T-helper 17 cell (primary cell): ENCODE results near the gene KRTAP21-1. TPM values are rescaled to one million over a fixed set of nuclear protein-coding genes. Genes with fewer than 3 reads are reported as not detected.
A peak's percentile ranks its signal among the peaks of the same experiment; 100 is the strongest.

Source experiments
- ATAC-seq: fragments of 150-1000 bp; cut with Tn5 transposase; 2 replicates; pipeline ENCODE4 v1.10.0; 2021; ENCODE audit warnings: mild to moderate bottlenecking, moderate library complexity
- DNase-seq, 3 donors: peaks; one replicate each; pipeline versions ENCODE4 v3.0.0 to v3.0.0-alpha.2; 2020 to 2021
- H3K9me3 ChIP-seq: one replicate; pipeline ENCODE4 v1.7.0; 2013; ENCODE audit warnings: low read length, mild to moderate bottlenecking; ENCODE audit not compliant: control insufficient read depth, poor library complexity, severe bottlenecking
- H3K27ac Mint-ChIP-seq: one replicate; pipeline ENCODE4 v1.8.0; 2022; ENCODE audit warnings: mild to moderate bottlenecking, moderate library complexity, mixed read lengths
- H3K27me3 Mint-ChIP-seq: one replicate; pipeline ENCODE4 v1.8.0; 2022; ENCODE audit warnings: mixed read lengths
- H3K36me3 Mint-ChIP-seq: one replicate; pipeline ENCODE4 v1.8.0; 2022; ENCODE audit warnings: low read depth, mixed read lengths
- H3K4me1 Mint-ChIP-seq: one replicate; pipeline ENCODE4 v1.8.0; 2022; ENCODE audit warnings: mild to moderate bottlenecking, mixed read lengths
- H3K4me3 Mint-ChIP-seq: one replicate; pipeline ENCODE4 v1.8.0; 2022; ENCODE audit warnings: mild to moderate bottlenecking, moderate library complexity, mixed read lengths
- total RNA-seq, 4 donors: library from RNA in 2 of 4; stranded (reverse) in 2 of 4; gene quantifications; one replicate each; pipeline ENCODE4 v1.2.3 and lab custom pipeline; 2022 to 2026

The KRTAP21-1 gene
- total RNA-seq, 2 donors from 2014 or later, result not detected

DNA sequence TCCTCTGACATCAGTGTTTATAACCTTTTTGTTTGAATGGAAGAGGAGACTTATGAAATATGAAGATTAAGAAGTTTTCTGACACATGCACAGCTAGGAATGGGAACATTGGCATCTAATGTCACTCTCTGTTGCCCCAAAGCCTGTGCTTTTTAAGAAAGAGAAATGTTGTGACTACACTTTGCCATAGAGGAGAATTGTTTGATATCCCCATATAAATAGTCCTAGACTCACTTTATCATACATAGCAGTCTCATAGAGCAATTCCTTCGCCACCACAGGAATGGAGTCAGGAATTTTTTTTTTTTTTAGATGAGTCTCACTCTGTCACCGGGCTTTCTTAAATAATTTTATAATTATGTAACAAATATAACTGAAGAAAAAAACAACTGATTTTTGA, 38.1 kb downstream of the KRTAP21-1 start:
- H3K4me1 Mint-ChIP-seq, result no peaks in the 10 kb centered on the region
- no peak overlapping the region for H3K27ac Mint-ChIP-seq
- ATAC-seq (no peak), DNase-seq (no peak)
- H3K9me3 ChIP-seq, result no peaks in the 10 kb centered on the region
- peak overlapping the region; percentile 1 for H3K4me3 Mint-ChIP-seq
- H3K27me3 Mint-ChIP-seq, result no peaks in the 10 kb centered on the region
- H3K36me3 Mint-ChIP-seq, result no peaks in the 10 kb centered on the region

DNA sequence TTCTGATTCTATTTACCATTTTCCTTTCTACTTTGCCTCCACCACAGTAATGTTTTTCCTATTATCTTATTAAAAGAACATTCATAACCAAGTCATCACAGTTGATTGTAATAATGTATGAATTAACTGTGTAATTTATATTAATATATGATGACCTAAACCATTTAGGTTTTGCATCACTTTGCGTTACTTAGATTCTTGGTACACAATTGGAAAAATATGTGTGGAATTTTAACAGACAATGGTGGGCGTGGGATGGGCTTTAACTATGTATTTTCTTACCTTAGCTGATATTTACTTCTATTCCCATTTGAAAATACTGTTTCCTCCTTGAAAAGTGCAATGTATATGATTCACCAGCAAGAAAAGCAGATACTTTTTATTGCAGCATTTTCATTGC, 40.3 kb downstream of the KRTAP21-1 start:
- H3K4me3 Mint-ChIP-seq, result no peak overlapping the region
- H3K27me3 Mint-ChIP-seq, result no peaks in the 10 kb centered on the region
- H3K27ac Mint-ChIP-seq, result no peak overlapping the region
- DNase-seq (no peak), ATAC-seq (no peak)
- no peaks in the 10 kb centered on the region for H3K9me3 ChIP-seq
- no peaks in the 10 kb centered on the region for H3K4me1 Mint-ChIP-seq
- no peaks in the 10 kb centered on the region for H3K36me3 Mint-ChIP-seq

DNA sequence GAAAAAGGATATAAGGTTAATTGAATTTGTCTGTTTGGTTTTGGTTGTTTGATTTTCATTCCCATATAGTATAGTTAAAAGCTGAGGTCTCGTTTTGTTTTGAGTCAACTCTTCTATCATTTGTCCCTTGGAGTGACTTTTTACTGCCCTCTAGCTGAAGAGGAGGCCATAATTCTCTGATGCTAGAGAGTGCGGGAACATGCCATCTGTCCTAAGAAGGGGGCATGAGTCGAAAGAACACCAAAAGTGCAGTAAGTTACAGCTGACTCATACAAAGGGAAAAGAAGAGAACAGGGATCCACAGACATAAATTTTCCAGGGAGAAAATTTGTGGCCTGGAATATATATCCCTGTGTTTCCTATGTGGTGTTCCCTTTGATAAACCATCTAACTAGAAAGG, 40.8 kb downstream of the KRTAP21-1 start:
- H3K9me3 ChIP-seq, result no peaks in the 10 kb centered on the region
- Mint-ChIP-seq H3K4me3 (no peak overlapping the region), H3K36me3 (no peaks in the 10 kb centered on the region), H3K27me3 (no peaks in the 10 kb centered on the region), H3K4me1 (no peaks in the 10 kb centered on the region), H3K27ac (no peak overlapping the region)
- DNase-seq, result no peak
- no peak for ATAC-seq

DNA sequence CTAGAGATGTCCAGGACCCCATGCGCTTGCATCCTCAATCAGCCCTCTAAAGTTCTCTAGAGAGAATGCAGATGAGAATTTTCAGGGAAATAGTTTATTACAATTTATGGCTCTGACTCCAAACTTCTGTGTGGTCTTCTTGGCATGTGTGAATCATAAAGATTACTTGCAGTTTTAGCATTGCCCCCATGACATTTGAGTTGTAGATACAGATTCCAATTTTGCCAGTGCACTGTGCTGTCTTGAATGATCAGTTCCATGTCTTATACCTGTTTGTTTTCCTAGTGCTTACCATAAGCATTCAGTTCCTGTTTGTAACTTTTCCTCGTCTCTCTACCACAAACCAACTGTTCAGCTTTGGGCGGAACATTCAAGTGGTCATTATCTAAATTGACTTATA, 41.5 kb downstream of the KRTAP21-1 start:
- no peaks in the 10 kb centered on the region for H3K9me3 ChIP-seq
- no peak overlapping the region for H3K4me3 Mint-ChIP-seq
- no peaks in the 10 kb centered on the region for H3K4me1 Mint-ChIP-seq
- no peaks in the 10 kb centered on the region for H3K36me3 Mint-ChIP-seq
- no peaks in the 10 kb centered on the region for H3K27me3 Mint-ChIP-seq
- DNase-seq, result no peak
- H3K27ac Mint-ChIP-seq, result no peak overlapping the region
- ATAC-seq, result no peak

DNA sequence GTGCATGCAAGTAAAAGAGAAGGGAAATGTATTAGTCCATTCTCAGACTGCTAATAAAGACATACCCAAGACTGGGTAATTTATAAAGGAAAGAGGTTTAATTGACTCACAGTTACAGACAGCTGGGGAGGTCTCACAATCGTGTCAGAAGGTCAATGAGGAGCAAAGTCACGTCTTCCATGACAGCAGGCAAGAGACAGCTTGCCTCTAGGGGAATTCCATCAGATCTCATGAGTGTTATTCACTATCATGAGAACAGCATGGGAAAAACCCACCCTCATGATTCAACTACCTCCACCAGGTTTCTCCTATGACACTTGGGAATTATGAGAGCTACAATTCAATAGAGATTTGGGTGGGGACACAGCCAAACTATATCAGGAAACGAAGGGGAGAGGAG, 44.7 kb downstream of the KRTAP21-1 start:
- DNase-seq (no peak), ATAC-seq (no peak)
- Mint-ChIP-seq H3K4me3 (no peak overlapping the region), H3K27ac (no peak overlapping the region), H3K36me3 (no peaks in the 10 kb centered on the region), H3K4me1 (no peaks in the 10 kb centered on the region), H3K27me3 (no peaks in the 10 kb centered on the region)
- no peaks in the 10 kb centered on the region for H3K9me3 ChIP-seq

DNA sequence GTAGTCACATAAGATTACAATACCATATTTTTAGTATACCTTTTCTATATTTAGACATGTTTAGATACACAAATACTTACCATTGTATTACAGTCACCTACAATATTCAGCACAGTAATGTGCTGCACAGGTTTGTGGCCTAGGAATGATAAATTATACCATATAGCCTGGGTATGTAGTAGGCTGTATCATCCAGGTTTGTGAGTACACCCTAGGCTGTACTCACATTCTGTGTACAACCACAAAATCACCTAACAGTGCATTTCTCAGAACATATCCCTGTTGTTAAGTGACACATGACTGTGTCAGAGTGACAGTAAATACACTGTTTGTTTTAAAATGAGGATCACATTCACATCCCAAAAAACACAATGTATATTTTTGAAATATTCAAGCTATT, 47.8 kb downstream of the KRTAP21-1 start:
- Mint-ChIP-seq H3K36me3 (no peaks in the 10 kb centered on the region), H3K4me3 (no peak overlapping the region), H3K4me1 (no peaks in the 10 kb centered on the region), H3K27me3 (no peaks in the 10 kb centered on the region), H3K27ac (no peak overlapping the region)
- no peak for ATAC-seq
- no peaks in the 10 kb centered on the region for H3K9me3 ChIP-seq
- DNase-seq, result no peak

Other genes starting within 250 kb of the KRTAP21-1 start
- not detected for gene KRTAP19-6, start 213.6 kb downstream of the KRTAP21-1 start, total RNA-seq
- gene KRTAP19-7, start 194.1 kb downstream of the KRTAP21-1 start, total RNA-seq, result not detected
- gene KRTAP22-2, start 165.0 kb downstream of the KRTAP21-1 start, total RNA-seq, result not detected
- gene KRTAP6-3, start 163.0 kb downstream of the KRTAP21-1 start, total RNA-seq, result not detected
- not detected for gene KRTAP6-2, start 156.5 kb downstream of the KRTAP21-1 start, total RNA-seq
- gene KRTAP22-1, start 154.3 kb downstream of the KRTAP21-1 start, total RNA-seq, result not detected
- gene KRTAP6-1, start 141.5 kb downstream of the KRTAP21-1 start, total RNA-seq, result not detected
- gene KRTAP20-1, start 139.0 kb downstream of the KRTAP21-1 start, total RNA-seq, result not detected
- gene KRTAP20-4, start 134.8 kb downstream of the KRTAP21-1 start, total RNA-seq, result not detected
- gene KRTAP20-2, start 120.2 kb downstream of the KRTAP21-1 start, total RNA-seq, result not detected
- gene KRTAP20-3, start 112.6 kb downstream of the KRTAP21-1 start, total RNA-seq, result not detected
- gene KRTAP21-3, start 36.7 kb downstream of the KRTAP21-1 start, total RNA-seq, result not detected
- not detected for gene KRTAP21-2, start 8.2 kb downstream of the KRTAP21-1 start, total RNA-seq
- not detected for gene KRTAP8-1, start 57.8 kb upstream of the KRTAP21-1 start, total RNA-seq
- not detected for gene KRTAP7-1, start 74.3 kb upstream of the KRTAP21-1 start, total RNA-seq
- not detected for gene KRTAP11-1, start 126.2 kb upstream of the KRTAP21-1 start, total RNA-seq